Cardiac muscle cell (in vitro differentiated cells and primary cell): ENCODE measurements around the gene RACK1. TPM values are rescaled to one million over a fixed set of nuclear protein-coding genes. Genes with fewer than 3 reads are reported as not detected.

Experiments
- DNase-seq, 2 donors: peaks; one replicate each; pipeline versions ENCODE4 v3.0.0 to v3.0.0-alpha.2; 2010 to 2017; ENCODE audit warnings: low read depth in 1 of 2, low spot score in 1 of 2
- H3K27ac ChIP-seq: fragments of 200-600 bp; sonication (generic); 2 replicates; pipeline ENCODE4 v1.5.1; 2016
- H3K27me3 ChIP-seq: fragments of 200-600 bp; sonication (generic); 2 replicates; pipeline ENCODE4 v1.6.0; 2016; ENCODE audit warnings: control low read depth
- H3K36me3 ChIP-seq: fragments of 200-600 bp; sonication (generic); 2 replicates; pipeline ENCODE4 v1.5.1; 2016; ENCODE audit warnings: control low read depth
- H3K4me1 ChIP-seq: fragments of 200-600 bp; sonication (generic); 2 replicates; pipeline ENCODE4 v1.8.1; 2017; ENCODE audit warnings: low read depth, mild to moderate bottlenecking, mixed run types
- H3K4me3 ChIP-seq: fragments of 200-600 bp; sonication (generic); 2 replicates; pipeline ENCODE4 v1.5.1; 2016; ENCODE audit warnings: mild to moderate bottlenecking
- H3K9me3 ChIP-seq: fragments of 200-600 bp; sonication (generic); 2 replicates; pipeline ENCODE4 v1.5.1; 2017; ENCODE audit warnings: low read depth, mild to moderate bottlenecking, control low read depth
- polyA plus RNA-seq: library from polyadenylated mRNA; unstranded; fragments of >200 nt; fragmentation: Nextera tagmentation; extraction: Ambion mirVana; gene quantifications from 2 replicates; pipeline ENCODE4 v1.2.1, GENCODE V29; 2016
- total RNA-seq: library from RNA; depleted of rRNA; stranded (reverse); fragments of >200 nt; gene quantifications from 2 replicates; pipeline ENCODE4 v1.2.3, GENCODE V29; 2016
- TF ChIP-seq, protein P1 (sequence below): IDR thresholded peaks from 2 replicates; pipeline ENCODE4 v1.5.1; 2012; ENCODE audit warnings: low read depth, mild to moderate bottlenecking, low read length

The RACK1 gene
- total and polyA plus RNA-seq, 2 experiments from 2014 or later, result 803 to 2,235 TPM

DNA sequence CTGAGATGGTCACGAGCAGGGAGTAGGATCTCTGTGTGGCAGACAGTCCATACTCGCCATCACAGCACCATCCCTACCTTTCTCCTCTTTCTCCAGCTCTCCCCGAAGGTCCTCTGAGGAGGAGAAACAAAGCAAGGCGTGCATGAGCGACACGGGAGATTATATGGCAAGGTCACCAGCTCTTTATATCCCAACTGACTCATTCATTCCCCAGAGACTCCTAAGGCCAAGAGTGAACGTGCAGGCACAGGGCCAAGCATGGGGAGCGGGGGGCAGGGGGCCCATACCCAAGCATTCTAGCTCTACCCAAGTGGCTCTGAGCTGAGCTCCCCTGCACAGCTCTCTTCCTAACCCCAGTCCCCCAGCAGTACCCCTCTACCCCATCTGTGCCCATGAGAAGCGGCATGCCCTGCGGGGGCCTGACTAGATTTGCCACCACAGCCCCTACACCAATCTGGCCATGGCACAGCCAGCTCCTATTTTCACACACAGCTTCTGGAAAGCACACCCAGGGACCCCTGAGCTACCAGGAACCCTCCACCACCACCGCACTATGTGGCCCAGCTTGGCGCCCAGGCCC is 45.5 kb downstream of the RACK1 start:
- no peak for DNase-seq
- no peaks in the 10 kb centered on the region for H3K36me3 ChIP-seq
- H3K4me1 ChIP-seq, result peaks cover 6% of the 10 kb centered on the region
- H3K9me3 ChIP-seq, result no peaks in the 10 kb centered on the region
- TF ChIP-seq, protein P1, sequence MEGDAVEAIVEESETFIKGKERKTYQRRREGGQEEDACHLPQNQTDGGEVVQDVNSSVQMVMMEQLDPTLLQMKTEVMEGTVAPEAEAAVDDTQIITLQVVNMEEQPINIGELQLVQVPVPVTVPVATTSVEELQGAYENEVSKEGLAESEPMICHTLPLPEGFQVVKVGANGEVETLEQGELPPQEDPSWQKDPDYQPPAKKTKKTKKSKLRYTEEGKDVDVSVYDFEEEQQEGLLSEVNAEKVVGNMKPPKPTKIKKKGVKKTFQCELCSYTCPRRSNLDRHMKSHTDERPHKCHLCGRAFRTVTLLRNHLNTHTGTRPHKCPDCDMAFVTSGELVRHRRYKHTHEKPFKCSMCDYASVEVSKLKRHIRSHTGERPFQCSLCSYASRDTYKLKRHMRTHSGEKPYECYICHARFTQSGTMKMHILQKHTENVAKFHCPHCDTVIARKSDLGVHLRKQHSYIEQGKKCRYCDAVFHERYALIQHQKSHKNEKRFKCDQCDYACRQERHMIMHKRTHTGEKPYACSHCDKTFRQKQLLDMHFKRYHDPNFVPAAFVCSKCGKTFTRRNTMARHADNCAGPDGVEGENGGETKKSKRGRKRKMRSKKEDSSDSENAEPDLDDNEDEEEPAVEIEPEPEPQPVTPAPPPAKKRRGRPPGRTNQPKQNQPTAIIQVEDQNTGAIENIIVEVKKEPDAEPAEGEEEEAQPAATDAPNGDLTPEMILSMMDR, result no peak
- peaks cover 44% of the 10 kb centered on the region for H3K27me3 ChIP-seq
- no peak overlapping the region for H3K4me3 ChIP-seq
- H3K27ac ChIP-seq, result no peak overlapping the region

DNA sequence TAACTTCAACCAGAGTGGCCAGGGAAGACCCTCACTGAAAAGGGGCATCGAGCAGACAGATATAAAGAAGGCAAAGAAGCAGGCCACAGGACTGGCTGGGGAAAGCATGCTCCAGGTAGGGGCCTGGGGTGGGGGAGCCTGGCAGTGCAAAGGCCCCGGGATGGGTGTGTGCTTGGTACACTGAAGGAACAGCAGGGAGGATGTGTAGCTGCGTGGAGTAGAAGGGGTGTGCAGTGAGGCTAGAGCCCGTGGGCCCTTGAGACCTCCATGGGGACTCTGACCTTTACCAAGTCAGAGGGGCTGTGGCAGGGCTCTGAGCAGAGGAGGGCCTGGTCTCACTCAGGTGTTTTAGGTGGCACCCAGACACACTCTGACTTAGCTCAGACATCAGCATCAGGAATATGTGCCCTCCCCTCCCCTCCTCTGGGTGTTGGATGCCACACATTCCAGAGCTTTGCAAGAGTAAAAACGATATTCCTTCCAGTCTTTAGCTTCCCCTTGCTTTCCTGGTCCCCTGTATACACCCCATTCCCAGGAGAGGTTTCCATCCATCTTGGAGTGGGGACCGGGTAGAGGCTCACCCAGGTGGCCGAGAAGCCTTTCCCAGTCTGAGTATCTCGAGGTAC is 46.3 kb downstream of the RACK1 start:
- Histone ChIP-seq H3K27ac (no peak overlapping the region), H3K27me3 (peaks cover 36% of the 10 kb centered on the region), H3K36me3 (no peaks in the 10 kb centered on the region), H3K9me3 (no peaks in the 10 kb centered on the region), H3K4me3 (no peak overlapping the region), H3K4me1 (peaks cover 6% of the 10 kb centered on the region)
- TF ChIP-seq, protein P1, result no peak
- DNase-seq, result no peak

DNA sequence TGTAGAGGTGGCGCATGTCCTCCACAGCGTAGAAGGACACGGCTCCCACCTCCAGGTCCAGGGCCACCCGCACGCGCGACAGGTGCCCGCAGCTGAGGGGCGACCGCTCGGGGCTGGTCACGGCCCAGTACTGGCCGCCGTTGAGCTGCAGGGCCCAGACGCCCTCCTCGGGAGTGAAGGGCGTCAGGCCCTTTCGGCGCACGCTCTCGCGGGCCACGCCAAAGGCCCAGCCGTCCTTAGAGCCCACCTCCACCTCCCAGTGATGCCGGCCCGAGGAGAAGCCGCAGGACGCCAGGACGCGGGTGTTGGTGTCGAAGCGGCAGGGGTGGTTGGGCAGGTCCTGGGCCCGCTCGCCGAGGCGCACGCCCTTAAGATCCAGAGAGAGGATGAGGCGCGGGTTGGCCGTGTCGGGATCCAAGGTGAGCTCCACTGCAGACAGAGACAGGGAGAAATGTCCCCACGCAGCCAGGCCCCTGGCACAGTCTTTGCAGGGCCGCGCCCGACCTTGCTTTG is 48.4 kb downstream of the RACK1 start:
- no peaks in the 10 kb centered on the region for H3K36me3 ChIP-seq
- TF ChIP-seq, protein P1, result no peak
- H3K27ac ChIP-seq, result no peak overlapping the region
- no peaks in the 10 kb centered on the region for H3K9me3 ChIP-seq
- H3K4me1 ChIP-seq, result peaks cover 6% of the 10 kb centered on the region
- no peak for DNase-seq
- H3K4me3 ChIP-seq, result no peak overlapping the region
- H3K27me3 ChIP-seq, result peaks cover 23% of the 10 kb centered on the region

DNA sequence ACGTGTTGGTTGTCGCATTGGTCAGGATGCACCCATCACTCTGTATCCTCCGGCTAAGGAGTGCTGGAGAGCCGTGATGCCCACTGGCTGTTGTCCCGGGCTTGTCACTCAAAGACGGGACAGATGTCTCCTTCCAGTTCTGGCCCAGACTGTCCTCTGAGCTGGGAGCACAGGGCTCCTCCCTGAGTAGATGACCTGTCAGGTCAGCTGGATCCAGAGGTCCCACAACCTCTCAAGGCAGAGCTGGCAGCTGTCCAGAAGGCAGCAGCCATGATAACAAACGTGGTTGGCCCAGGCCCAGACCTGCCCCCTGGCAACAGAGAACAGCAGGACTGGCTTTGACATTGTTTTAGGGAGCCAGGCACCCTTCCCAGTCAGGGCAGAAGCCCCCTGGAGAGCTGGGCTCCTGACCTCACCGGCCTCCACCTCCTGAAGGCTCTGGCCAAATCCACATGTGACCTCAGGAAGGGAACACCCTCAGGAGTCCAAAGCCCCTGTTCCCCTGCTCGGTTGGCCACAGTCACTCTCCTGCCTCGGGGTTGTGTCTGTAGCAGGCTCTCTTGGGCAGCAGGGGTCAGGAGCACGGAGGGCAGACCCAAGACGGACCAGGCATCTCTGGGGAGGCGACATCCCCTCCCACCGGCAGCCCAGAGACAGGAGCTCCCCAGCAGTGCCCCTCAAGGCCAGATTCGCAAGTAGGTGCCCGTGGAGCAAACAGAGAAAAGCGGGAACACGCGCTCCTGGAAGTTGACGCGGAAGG is 49.0 kb downstream of the RACK1 start:
- peak in 1 of 2 donors; percentile 84 for DNase-seq
- H3K9me3 ChIP-seq, result no peaks in the 10 kb centered on the region
- no peaks in the 10 kb centered on the region for H3K36me3 ChIP-seq
- H3K4me1 ChIP-seq, result peaks cover 6% of the 10 kb centered on the region
- TF ChIP-seq, protein P1, result no peak
- H3K27ac ChIP-seq, result no peak overlapping the region
- no peak overlapping the region for H3K4me3 ChIP-seq
- peaks cover 23% of the 10 kb centered on the region for H3K27me3 ChIP-seq

DNA sequence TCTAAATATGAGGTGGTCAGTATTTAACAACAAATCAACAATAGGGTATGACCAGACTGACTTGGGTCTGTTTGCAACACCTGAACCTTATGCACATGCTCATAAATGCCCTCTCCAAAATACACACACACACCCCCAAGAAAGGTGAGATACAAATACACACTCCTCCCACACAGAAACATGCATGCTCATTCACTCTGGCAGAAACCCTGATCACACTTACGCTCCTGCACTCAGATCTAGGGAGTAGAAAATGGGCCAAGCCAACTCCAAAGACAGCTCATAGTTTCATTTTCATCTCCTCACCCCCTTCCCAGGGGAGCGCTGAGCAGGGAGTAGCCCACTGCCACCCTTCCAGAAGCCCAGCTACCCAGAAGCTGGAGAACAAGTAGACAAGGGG is 50.0 kb downstream of the RACK1 start:
- no peak for DNase-seq
- H3K9me3 ChIP-seq, result no peaks in the 10 kb centered on the region
- H3K27me3 ChIP-seq, result peaks cover 15% of the 10 kb centered on the region
- H3K36me3 ChIP-seq, result no peaks in the 10 kb centered on the region
- TF ChIP-seq, protein P1, result no peak
- no peak overlapping the region for H3K4me3 ChIP-seq
- H3K27ac ChIP-seq, result no peak overlapping the region
- H3K4me1 ChIP-seq, result peaks cover 6% of the 10 kb centered on the region
